ENCODE results near the gene TTLL11. TPM values are rescaled to one million over a fixed set of nuclear protein-coding genes. Genes with fewer than 3 reads are reported as not detected.

TTLL11 gene
- total and polyA plus RNA-seq, 2 experiments from 2014 or later = 4.7 to 6.7 TPM

DNA sequence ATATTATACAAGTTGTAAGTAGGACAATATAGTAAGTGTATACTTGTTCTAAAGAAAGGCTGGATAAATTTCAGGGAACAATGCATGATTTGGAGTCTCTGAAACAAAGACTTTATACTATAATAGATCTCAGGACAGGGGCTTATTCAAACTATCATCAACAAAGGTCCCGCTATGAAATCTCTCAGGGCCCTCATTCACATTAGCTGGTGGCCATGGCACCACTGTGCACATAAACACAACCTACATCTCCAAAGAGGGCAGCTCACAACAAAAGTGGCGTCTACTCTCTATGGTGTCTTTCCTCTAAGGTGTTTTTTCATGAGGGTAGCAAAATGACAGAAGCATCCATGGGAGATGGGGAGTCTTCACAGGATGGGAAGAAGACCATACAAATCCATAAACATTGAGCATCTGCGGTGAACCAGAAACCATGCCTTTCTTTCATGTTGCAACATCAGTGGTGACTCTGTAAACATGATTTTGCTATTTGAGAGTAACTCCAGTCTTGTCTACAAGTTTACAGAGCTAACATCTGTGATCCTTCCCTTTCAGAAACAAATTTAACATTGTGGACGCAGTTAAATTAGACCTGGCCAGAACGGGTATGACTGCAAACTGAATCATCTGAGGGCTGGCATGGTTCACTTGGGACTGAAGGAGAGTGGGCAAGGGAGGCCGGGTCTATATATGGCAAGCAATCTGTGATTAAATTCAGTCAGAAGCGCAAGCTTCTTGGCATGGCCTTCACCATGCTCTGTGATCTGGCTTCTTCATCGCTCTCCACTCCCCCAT lies 5.5 kb downstream of the TTLL11 start:
- Histone ChIP-seq H3K4me1 (ENCODE audit: low read depth) (no peaks in the 10 kb centered on the region), H3K27me3 (peaks cover 20% of the 10 kb centered on the region), H3K27ac (no peak overlapping the region), H3K36me3 (no peaks in the 10 kb centered on the region), H3K9me3 (ENCODE audit: low read depth) (no peaks in the 10 kb centered on the region), H3K4me3 (no peak overlapping the region)
- DNase-seq (ENCODE audit: low read depth in 1 of 2, low spot score in 1 of 2) = no peak
- no peak for TF ChIP-seq CTCF (IDR thresholded peaks at IDR 0.05; ENCODE audit: low read depth, low read length)

DNA sequence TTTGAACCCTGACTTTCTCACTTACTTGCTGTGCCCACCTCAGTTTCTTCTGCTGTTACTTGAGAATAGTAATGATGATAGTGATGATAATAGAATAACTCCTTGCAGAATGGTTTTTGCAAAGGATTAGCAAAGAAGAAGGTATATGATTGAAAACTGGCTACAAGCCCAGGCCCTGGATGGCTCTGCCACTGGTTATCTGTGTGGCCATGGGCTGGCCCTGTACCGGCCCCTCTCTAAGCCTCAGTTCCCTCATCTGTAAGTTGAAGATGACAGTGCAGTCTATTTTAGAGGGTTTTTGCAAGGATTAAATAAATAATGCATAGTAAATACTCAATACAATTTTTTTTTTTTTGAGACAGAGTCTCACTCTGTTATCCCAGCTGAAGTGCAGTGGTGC lies 6.2 kb downstream of the TTLL11 start:
- peaks cover 20% of the 10 kb centered on the region for H3K27me3 ChIP-seq
- no peak overlapping the region for H3K27ac ChIP-seq
- no peaks in the 10 kb centered on the region for H3K9me3 ChIP-seq (ENCODE audit: low read depth)
- TF ChIP-seq CTCF (IDR thresholded peaks at IDR 0.05; ENCODE audit: low read depth, low read length) = no peak
- no peaks in the 10 kb centered on the region for H3K4me1 ChIP-seq (ENCODE audit: low read depth)
- no peak overlapping the region for H3K4me3 ChIP-seq
- H3K36me3 ChIP-seq = no peaks in the 10 kb centered on the region
- DNase-seq (ENCODE audit: low read depth in 1 of 2, low spot score in 1 of 2) = no peak

DNA sequence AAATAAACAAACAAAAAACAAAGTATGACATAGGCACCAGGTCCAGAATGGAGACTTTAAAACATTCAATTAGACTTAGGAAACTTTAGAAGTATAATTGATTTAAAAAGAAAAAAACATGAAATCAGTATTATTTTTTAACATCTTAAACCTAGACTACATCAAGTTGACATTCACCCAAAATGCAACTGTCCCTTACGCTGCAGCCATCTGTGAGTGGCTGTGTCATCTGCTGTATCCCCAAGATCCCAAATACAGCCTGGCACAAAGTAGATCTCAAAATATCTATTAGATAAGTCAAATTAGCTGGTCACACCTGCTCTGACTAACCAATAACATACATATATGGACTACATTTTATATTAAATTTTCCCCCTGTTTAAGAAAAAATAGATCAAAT lies 7.8 kb downstream of the TTLL11 start:
- H3K4me1 ChIP-seq (ENCODE audit: low read depth) = no peaks in the 10 kb centered on the region
- no peak for DNase-seq (ENCODE audit: low read depth in 1 of 2, low spot score in 1 of 2)

GRCh38 chr9:122084026-122084675 lies 9.0 kb downstream of the TTLL11 start:
- Histone ChIP-seq H3K4me1 (ENCODE audit: low read depth) (no peaks in the 10 kb centered on the region), H3K36me3 (no peaks in the 10 kb centered on the region), H3K27me3 (peaks cover 8% of the 10 kb centered on the region), H3K9me3 (ENCODE audit: low read depth) (no peaks in the 10 kb centered on the region), H3K4me3 (no peak overlapping the region), H3K27ac (no peak overlapping the region)
- DNase-seq (ENCODE audit: low read depth in 1 of 2, low spot score in 1 of 2) = no peak
- TF ChIP-seq CTCF (IDR thresholded peaks at IDR 0.05; ENCODE audit: low read depth, low read length) = no peak

More for the DNA sequence above, 7.8 kb downstream of the TTLL11 start:
- no peak overlapping the region for H3K4me3 ChIP-seq
- peaks cover 9% of the 10 kb centered on the region for H3K27me3 ChIP-seq
- no peaks in the 10 kb centered on the region for H3K9me3 ChIP-seq (ENCODE audit: low read depth)
- H3K36me3 ChIP-seq = no peaks in the 10 kb centered on the region
- no peak overlapping the region for H3K27ac ChIP-seq
- TF ChIP-seq CTCF (IDR thresholded peaks at IDR 0.05; ENCODE audit: low read depth, low read length) = no peak

DNA sequence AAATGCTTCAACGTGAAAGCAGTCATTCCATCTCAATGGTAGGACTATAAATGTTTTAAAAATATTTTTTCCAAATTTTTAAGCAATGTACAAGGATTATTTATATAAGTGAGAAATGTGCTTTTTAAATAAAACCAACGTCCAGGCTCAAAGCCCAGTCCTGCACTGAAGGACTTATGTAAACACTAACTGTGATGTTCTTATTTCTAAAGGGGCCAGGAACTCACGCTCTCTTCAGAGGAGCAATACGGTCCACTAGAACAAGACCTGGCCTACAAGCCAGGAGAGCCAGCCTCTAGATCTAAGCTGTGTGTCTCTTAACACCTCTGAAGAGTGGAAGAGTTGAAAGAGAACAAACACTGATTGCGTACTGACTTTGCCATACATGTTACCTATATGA lies 12.1 kb downstream of the TTLL11 start:
- Histone ChIP-seq H3K27ac (no peak overlapping the region), H3K36me3 (no peaks in the 10 kb centered on the region), H3K9me3 (ENCODE audit: low read depth) (no peaks in the 10 kb centered on the region), H3K4me1 (ENCODE audit: low read depth) (no peaks in the 10 kb centered on the region), H3K27me3 (peaks cover 2% of the 10 kb centered on the region), H3K4me3 (no peak overlapping the region)
- TF ChIP-seq CTCF (IDR thresholded peaks at IDR 0.05; ENCODE audit: low read depth, low read length) = no peak
- DNase-seq (ENCODE audit: low read depth in 1 of 2, low spot score in 1 of 2) = no peak

All from cardiac muscle cell (in vitro differentiated cells and primary cell).